WERI-Rb-1 (cell line): ENCODE measurements around the gene ANO2.

Experiments
- DNase-seq: peaks from one replicate; pipeline ENCODE4 v3.0.0-alpha.2; 2020
- H3K27ac ChIP-seq: fragments of 250-450 bp; sonication (Bioruptor Pico); 2 replicates; pipeline ENCODE4 v1.5.1; 2020; ENCODE audit warnings: mild to moderate bottlenecking, moderate library complexity
- H3K27me3 ChIP-seq: fragments of 250-450 bp; sonication (Bioruptor Pico); 2 replicates; pipeline ENCODE4 v1.5.1; 2021; ENCODE audit warnings: mild to moderate bottlenecking, low read depth, moderate library complexity; ENCODE audit not compliant: insufficient read depth, severe bottlenecking
- H3K36me3 ChIP-seq: fragments of 250-450 bp; sonication (Bioruptor Pico); 2 replicates; pipeline ENCODE4 v1.5.1; 2020; ENCODE audit warnings: mild to moderate bottlenecking, moderate library complexity
- H3K4me3 ChIP-seq: 2 replicates; pipeline ENCODE4 v1.5.1; 2011; ENCODE audit warnings: low read depth, mild to moderate bottlenecking, control low read depth, low read length
- H3K9me3 ChIP-seq: fragments of 250-450 bp; sonication (Bioruptor Pico); 2 replicates; pipeline ENCODE4 v1.5.1; 2021; ENCODE audit warnings: mild to moderate bottlenecking, moderate library complexity; ENCODE audit not compliant: severe bottlenecking
- TF ChIP-seq, protein P1 (sequence below): IDR thresholded peaks from 2 replicates; pipeline ENCODE4 v1.5.1; 2011; ENCODE audit warnings: low read depth, mild to moderate bottlenecking, control low read depth, inconsistent platforms, low read length

Gene ANO2

DNA sequence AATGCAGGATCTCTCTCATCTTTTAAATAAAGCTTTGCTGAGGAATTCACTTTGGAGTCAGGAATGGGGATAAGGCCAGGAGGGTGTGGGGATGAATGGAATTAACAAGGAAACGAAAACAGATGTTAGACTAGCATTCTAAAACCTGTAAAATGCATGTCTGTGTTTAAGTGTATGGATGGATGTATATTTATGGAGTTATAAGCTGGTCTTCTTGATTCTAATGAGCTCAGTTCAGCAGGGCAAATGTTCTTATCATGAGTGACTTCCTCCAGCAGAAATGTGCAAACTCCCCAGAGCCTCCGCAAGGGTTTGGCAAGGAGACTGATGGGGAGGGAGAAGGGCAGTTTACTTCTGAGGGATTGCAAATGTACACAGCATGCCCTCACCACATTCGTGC, 364.0 kb downstream of the ANO2 start:
- Histone ChIP-seq H3K4me3 (no peak overlapping the region), H3K27me3 (no peaks in the 10 kb centered on the region), H3K27ac (no peak overlapping the region), H3K36me3 (peaks cover 6% of the 10 kb centered on the region), H3K9me3 (no peaks in the 10 kb centered on the region)
- no peak for DNase-seq
- TF ChIP-seq, protein P1, sequence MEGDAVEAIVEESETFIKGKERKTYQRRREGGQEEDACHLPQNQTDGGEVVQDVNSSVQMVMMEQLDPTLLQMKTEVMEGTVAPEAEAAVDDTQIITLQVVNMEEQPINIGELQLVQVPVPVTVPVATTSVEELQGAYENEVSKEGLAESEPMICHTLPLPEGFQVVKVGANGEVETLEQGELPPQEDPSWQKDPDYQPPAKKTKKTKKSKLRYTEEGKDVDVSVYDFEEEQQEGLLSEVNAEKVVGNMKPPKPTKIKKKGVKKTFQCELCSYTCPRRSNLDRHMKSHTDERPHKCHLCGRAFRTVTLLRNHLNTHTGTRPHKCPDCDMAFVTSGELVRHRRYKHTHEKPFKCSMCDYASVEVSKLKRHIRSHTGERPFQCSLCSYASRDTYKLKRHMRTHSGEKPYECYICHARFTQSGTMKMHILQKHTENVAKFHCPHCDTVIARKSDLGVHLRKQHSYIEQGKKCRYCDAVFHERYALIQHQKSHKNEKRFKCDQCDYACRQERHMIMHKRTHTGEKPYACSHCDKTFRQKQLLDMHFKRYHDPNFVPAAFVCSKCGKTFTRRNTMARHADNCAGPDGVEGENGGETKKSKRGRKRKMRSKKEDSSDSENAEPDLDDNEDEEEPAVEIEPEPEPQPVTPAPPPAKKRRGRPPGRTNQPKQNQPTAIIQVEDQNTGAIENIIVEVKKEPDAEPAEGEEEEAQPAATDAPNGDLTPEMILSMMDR = no peak

GRCh38 chr12:5578775-5579174, 366.3 kb downstream of the ANO2 start:
- Histone ChIP-seq H3K36me3 (peaks cover 8% of the 10 kb centered on the region), H3K9me3 (no peaks in the 10 kb centered on the region), H3K4me3 (no peak overlapping the region), H3K27ac (no peak overlapping the region), H3K27me3 (no peaks in the 10 kb centered on the region)
- no peak for DNase-seq
- TF ChIP-seq, protein P1 = no peak

DNA sequence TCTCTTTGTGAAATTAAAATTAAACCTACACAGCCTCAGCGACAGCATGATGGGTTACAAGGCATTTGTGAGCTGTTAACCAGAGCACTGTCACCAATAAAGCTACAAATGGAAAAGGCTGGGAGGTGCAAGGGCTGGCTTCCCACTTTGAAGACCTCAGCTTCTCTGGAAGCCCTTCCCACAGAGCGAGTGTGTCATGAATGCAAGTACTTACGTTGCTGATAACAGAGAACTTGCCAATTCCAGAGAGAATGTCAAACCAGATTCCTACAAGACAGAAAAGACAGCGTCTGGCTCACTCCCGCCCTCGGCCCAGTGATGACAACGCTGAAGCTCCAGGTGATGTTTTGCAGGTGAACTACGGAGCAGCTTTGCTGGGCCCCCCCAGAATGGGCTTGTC, 367.3 kb downstream of the ANO2 start:
- H3K36me3 ChIP-seq = peaks cover 18% of the 10 kb centered on the region
- H3K4me3 ChIP-seq = no peak overlapping the region
- DNase-seq = no peak
- H3K27me3 ChIP-seq = no peaks in the 10 kb centered on the region
- H3K27ac ChIP-seq = no peak overlapping the region
- no peaks in the 10 kb centered on the region for H3K9me3 ChIP-seq
- TF ChIP-seq, protein P1 = no peak

- Histone ChIP-seq H3K9me3 (no peaks in the 10 kb centered on the region), H3K27me3 (no peaks in the 10 kb centered on the region), H3K27ac (no peak overlapping the region), H3K4me3 (no peak overlapping the region), H3K36me3 (peaks cover 18% of the 10 kb centered on the region)
- DNase-seq = no peak
- TF ChIP-seq, protein P1 = no peak
These were observed 367.8 kb downstream of the ANO2 start for GRCh38 chr12:5577211-5577612.

DNA sequence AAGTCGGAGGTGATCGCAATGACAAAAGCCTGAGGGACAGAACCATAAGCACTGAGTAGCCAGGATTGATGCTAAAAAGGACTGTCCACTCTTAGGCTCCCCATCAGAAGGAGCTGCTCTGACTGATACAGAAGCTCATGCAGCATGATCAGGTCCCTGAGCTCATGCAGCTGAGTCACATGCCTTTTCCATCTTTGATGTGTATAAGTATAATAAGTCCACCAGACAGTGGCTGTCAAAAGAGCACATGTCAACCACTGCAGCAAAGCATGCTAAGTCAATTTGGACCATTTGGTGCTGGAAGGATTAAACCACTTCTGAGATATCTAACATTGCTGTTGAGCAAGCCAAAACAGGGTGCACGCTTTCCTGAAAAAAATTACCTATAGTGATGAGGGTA, 369.1 kb downstream of the ANO2 start:
- Histone ChIP-seq H3K4me3 (no peak overlapping the region), H3K27me3 (no peaks in the 10 kb centered on the region), H3K27ac (no peak overlapping the region), H3K9me3 (no peaks in the 10 kb centered on the region), H3K36me3 (peaks cover 18% of the 10 kb centered on the region)
- TF ChIP-seq, protein P1 = no peak
- DNase-seq = no peak

GRCh38 chr12:5575232-5575631, 369.8 kb downstream of the ANO2 start:
- TF ChIP-seq, protein P1 = no peak
- peaks cover 18% of the 10 kb centered on the region for H3K36me3 ChIP-seq
- H3K27ac ChIP-seq = no peak overlapping the region
- no peaks in the 10 kb centered on the region for H3K9me3 ChIP-seq
- no peak for DNase-seq
- H3K27me3 ChIP-seq = no peaks in the 10 kb centered on the region
- H3K4me3 ChIP-seq = no peak overlapping the region
